GM12891 (cell line): Measurements from ENCODE around the gene RAB36.

Experiments used
- PAX5 ChIP-seq: IDR thresholded peaks from 2 replicates; pipeline ENCODE4 v1.6.1; 2011; ENCODE audit warnings: low read length, moderate library complexity, mild to moderate bottlenecking; ENCODE audit not compliant: insufficient read depth, severe bottlenecking
- POLR2A ChIP-seq: IDR thresholded peaks from 2 replicates; pipeline ENCODE4 v1.6.1; 2011; ENCODE audit warnings: low read depth, low read length, control low read depth
- POLR2AphosphoS5 ChIP-seq: IDR thresholded peaks from 2 replicates; pipeline ENCODE4 v1.6.1; 2011; ENCODE audit warnings: low read depth, low read length, control low read depth
- POU2F2 ChIP-seq: IDR thresholded peaks from 2 replicates; pipeline ENCODE4 v1.6.1; 2011; ENCODE audit warnings: low read depth, mild to moderate bottlenecking, control low read depth, low read length, moderate library complexity
- SPI1 ChIP-seq: IDR thresholded peaks from 2 replicates; pipeline ENCODE4 v1.6.1; 2011; ENCODE audit warnings: low read depth, low read length, control low read depth
- TAF1 ChIP-seq: IDR thresholded peaks from 2 replicates; pipeline ENCODE4 v1.6.1; 2011; ENCODE audit warnings: low read depth, low read length, control low read depth

- TF ChIP-seq PAX5 (no peak), POLR2AphosphoS5 (no peak), TAF1 (no peak), POLR2A (no peak), POU2F2 (no peak), SPI1 (no peak)
These were observed 16.8 kb upstream of the RAB36 start for GRCh38 chr22:23128269-23129108.
